HG02763 (cell line): ENCODE results near the gene KCNAB1.
"Not testable (repeated sequence)": the region's sequence is repeated elsewhere in the genome, so short reads cannot be mapped to it uniquely, and the experiment has no call there.

Experiments used
- ATAC-seq: cut with Tn5 transposase; IDR thresholded peaks from one replicate; pipeline ENCODE4 v1.9.1; 2021; ENCODE audit warnings: mild to moderate bottlenecking, moderate library complexity; ENCODE audit not compliant: unreplicated experiment

The KCNAB1 gene

GRCh38 chr3:156554842-156555687 lies 434.7 kb downstream of the KCNAB1 start, which contains the start of gene SSR3:
Gene SSR3, minus strand, starts transcription at chr3:156555117. Its CDS starts 28 bp downstream, at chr3:156555089.
- peak; percentile 99 for ATAC-seq

- no peak for ATAC-seq
These were observed 438.0 kb downstream of the KCNAB1 start for GRCh38 chr3:156558389-156558788.

- no peak for ATAC-seq
These were observed 438.9 kb downstream of the KCNAB1 start for GRCh38 chr3:156559321-156559720.

- no peak for ATAC-seq
These were observed 441.2 kb downstream of the KCNAB1 start for GRCh38 chr3:156561533-156561932.

- not testable (repeated sequence) for ATAC-seq
These were observed 442.1 kb downstream of the KCNAB1 start for GRCh38 chr3:156562486-156562885.

GRCh38 chr3:156563900-156564682 lies 443.7 kb downstream of the KCNAB1 start:
- ATAC-seq, result no peak

GRCh38 chr3:156569016-156569415 lies 448.6 kb downstream of the KCNAB1 start:
- not testable (repeated sequence) for ATAC-seq

GRCh38 chr3:156569881-156570280 lies 449.5 kb downstream of the KCNAB1 start:
- not testable (repeated sequence) for ATAC-seq

GRCh38 chr3:156575641-156576040 lies 455.3 kb downstream of the KCNAB1 start:
- ATAC-seq, result no peak

GRCh38 chr3:156576051-156576450 lies 455.7 kb downstream of the KCNAB1 start:
- no peak for ATAC-seq

- ATAC-seq, result no peak
These were observed 456.4 kb downstream of the KCNAB1 start for GRCh38 chr3:156576651-156577348.

GRCh38 chr3:156577736-156578135 lies 457.4 kb downstream of the KCNAB1 start:
- ATAC-seq, result no peak

GRCh38 chr3:156579427-156579851 lies 459.1 kb downstream of the KCNAB1 start:
- ATAC-seq, result no peak

GRCh38 chr3:156581033-156581432 lies 460.7 kb downstream of the KCNAB1 start:
- no peak for ATAC-seq

GRCh38 chr3:156581954-156582353 lies 461.6 kb downstream of the KCNAB1 start:
- no peak for ATAC-seq

- peak; percentile 57 for ATAC-seq
These were observed 462.3 kb downstream of the KCNAB1 start for GRCh38 chr3:156582532-156583183.

GRCh38 chr3:156583469-156583868 lies 463.1 kb downstream of the KCNAB1 start:
- ATAC-seq, result no peak

GRCh38 chr3:156586905-156587759 lies 466.8 kb downstream of the KCNAB1 start:
- ATAC-seq, result no peak

GRCh38 chr3:156587760-156588069 lies 467.3 kb downstream of the KCNAB1 start:
- no peak for ATAC-seq
